ENCODE results near the gene UBA6. TPM values are rescaled to one million over a fixed set of nuclear protein-coding genes. Genes with fewer than 3 reads are reported as not detected.

The UBA6 gene
- total and polyA plus RNA-seq, 2 donors: 13.8 to 53.5 TPM

DNA sequence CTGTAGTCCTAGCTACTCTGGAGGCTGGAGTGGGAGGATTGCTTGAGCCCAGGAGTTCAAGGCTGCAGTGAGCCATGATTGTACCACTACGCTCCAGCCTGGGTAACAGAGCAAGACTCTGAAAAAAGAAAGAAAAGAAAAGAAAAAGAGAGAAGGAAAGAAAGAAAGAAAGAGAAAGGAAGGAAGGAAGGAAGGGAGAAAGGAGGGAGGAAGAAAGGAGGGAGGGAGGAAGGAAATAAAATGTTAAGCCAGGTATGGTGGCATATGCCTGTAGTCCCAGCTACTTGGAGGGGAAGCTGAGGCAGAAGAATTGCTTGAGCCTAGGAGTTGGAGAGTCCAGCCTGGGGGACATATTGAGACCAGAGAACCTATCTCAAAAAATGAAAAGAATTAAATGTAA, 130.4 kb downstream of the UBA6 start:
- DNase-seq (ENCODE audit: low read depth in 6 of 9, low spot score in 9 of 9): no peak
- no peaks in the 10 kb centered on the region for H3K36me3 ChIP-seq (ENCODE audit: control insufficient read depth in 2 of 2, insufficient read depth in 2 of 2, low read length in 1 of 2)
- WGBS: 100% methylated on average over 1 of the region's 1 CpG
- H3K4me3 ChIP-seq (ENCODE audit: low read length in 2 of 2): no peak overlapping the region
- H3K9me3 ChIP-seq (ENCODE audit: control insufficient read depth in 2 of 2, insufficient read depth in 1 of 2, low read length in 1 of 2): no peaks in the 10 kb centered on the region
- H3K4me1 ChIP-seq (ENCODE audit: control insufficient read depth in 2 of 2, insufficient read depth in 2 of 2, low read length in 2 of 2): peaks cover under 1 to 13% of the 10 kb centered on the region in 2 donors
- H3K27ac ChIP-seq (ENCODE audit: low read depth in 1 of 2, low read length in 1 of 2): no peak overlapping the region
- H3K27me3 ChIP-seq (ENCODE audit: control insufficient read depth in 2 of 2, insufficient read depth in 1 of 2, low read length in 1 of 2): no peaks in the 10 kb centered on the region

DNA sequence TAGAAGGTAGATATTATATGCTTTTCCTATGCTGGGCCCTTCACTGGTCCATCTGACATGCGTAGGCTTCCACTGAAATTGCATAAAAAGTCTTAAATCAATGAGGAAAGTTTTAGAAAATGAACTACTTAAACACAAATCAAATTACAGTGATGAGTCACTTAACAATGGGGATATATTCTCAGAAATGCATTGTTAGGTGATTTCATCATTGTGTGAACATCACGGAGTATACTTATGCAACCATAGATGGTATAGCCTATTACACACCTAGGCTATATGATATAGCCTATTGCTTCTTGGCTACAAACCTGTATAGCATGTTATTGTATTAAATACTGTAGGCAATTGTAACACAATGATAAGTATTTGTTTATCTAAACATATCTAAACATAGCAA, 132.1 kb downstream of the UBA6 start:
- peaks cover 0 to 7% of the 10 kb centered on the region in 2 donors for H3K4me1 ChIP-seq (ENCODE audit: control insufficient read depth in 2 of 2, insufficient read depth in 2 of 2, low read length in 2 of 2)
- H3K4me3 ChIP-seq (ENCODE audit: low read length in 2 of 2): no peak overlapping the region
- no peaks in the 10 kb centered on the region for H3K36me3 ChIP-seq (ENCODE audit: control insufficient read depth in 2 of 2, insufficient read depth in 2 of 2, low read length in 1 of 2)
- H3K27me3 ChIP-seq (ENCODE audit: control insufficient read depth in 2 of 2, insufficient read depth in 1 of 2, low read length in 1 of 2): no peaks in the 10 kb centered on the region
- DNase-seq (ENCODE audit: low read depth in 6 of 9, low spot score in 9 of 9): no peak
- no peaks in the 10 kb centered on the region for H3K9me3 ChIP-seq (ENCODE audit: control insufficient read depth in 2 of 2, insufficient read depth in 1 of 2, low read length in 1 of 2)
- H3K27ac ChIP-seq (ENCODE audit: low read depth in 1 of 2, low read length in 1 of 2): no peak overlapping the region
- WGBS: over 99% methylated on average over 2 of the region's 2 CpGs

DNA sequence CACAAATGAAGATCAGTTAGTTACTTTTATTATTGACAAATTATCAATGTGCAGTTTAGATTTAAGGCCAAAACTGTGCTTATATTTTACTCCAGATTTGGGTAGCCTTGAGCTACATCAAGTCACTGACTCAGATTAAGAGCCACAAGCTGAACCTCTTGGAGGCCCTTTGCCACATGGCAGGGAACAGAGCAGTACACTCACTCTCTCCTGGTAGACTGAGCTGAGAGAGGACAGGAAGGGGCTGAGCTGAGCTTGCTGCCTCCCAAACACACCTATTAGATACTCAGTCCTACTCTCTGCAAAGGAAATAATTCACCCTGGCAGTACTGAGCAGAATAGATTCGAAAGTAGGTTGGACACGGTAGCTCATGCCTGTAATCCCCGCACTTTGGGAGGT, 134.6 kb downstream of the UBA6 start:
- no peak overlapping the region for H3K27ac ChIP-seq (ENCODE audit: low read depth in 1 of 2, low read length in 1 of 2)
- 97% methylated on average over 3 of the region's 3 CpGs for WGBS
- no peaks in the 10 kb centered on the region for H3K27me3 ChIP-seq (ENCODE audit: control insufficient read depth in 2 of 2, insufficient read depth in 1 of 2, low read length in 1 of 2)
- H3K4me3 ChIP-seq (ENCODE audit: low read length in 2 of 2): no peak overlapping the region
- no peak for DNase-seq (ENCODE audit: low read depth in 6 of 9, low spot score in 9 of 9)
- H3K4me1 ChIP-seq (ENCODE audit: control insufficient read depth in 2 of 2, insufficient read depth in 2 of 2, low read length in 2 of 2): no peaks in the 10 kb centered on the region
- H3K9me3 ChIP-seq (ENCODE audit: control insufficient read depth in 2 of 2, insufficient read depth in 1 of 2, low read length in 1 of 2): no peaks in the 10 kb centered on the region
- H3K36me3 ChIP-seq (ENCODE audit: control insufficient read depth in 2 of 2, insufficient read depth in 2 of 2, low read length in 1 of 2): no peaks in the 10 kb centered on the region

DNA sequence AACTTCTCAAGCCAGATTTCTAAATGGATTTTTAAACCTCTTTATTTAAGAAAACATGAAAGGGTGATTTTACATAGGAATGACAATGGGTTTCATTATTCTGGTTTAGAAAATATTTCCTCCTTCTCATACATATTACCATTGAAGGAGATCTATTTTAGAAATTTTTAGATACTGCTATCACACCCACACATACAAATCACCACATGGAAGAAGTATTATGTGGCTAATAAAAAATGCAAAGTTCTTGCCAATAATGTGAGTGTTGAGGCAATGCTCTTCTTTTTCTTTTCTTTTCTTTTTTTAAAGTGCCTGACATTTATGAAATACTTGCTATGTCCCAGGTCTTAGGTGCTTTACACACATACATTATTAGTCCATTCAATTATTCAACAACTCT, 135.7 kb downstream of the UBA6 start:
- H3K9me3 ChIP-seq (ENCODE audit: control insufficient read depth in 2 of 2, insufficient read depth in 1 of 2, low read length in 1 of 2): no peaks in the 10 kb centered on the region
- DNase-seq (ENCODE audit: low read depth in 6 of 9, low spot score in 9 of 9): no peak
- H3K36me3 ChIP-seq (ENCODE audit: control insufficient read depth in 2 of 2, insufficient read depth in 2 of 2, low read length in 1 of 2): no peaks in the 10 kb centered on the region
- H3K27me3 ChIP-seq (ENCODE audit: control insufficient read depth in 2 of 2, insufficient read depth in 1 of 2, low read length in 1 of 2): no peaks in the 10 kb centered on the region
- H3K4me3 ChIP-seq (ENCODE audit: low read length in 2 of 2): no peak overlapping the region
- H3K4me1 ChIP-seq (ENCODE audit: control insufficient read depth in 2 of 2, insufficient read depth in 2 of 2, low read length in 2 of 2): peaks cover 0 to 4% of the 10 kb centered on the region in 2 donors
- H3K27ac ChIP-seq (ENCODE audit: low read depth in 1 of 2, low read length in 1 of 2): no peak overlapping the region

Other genes starting within 250 kb of the UBA6 start
- gene CENPC, start 155.7 kb downstream of the UBA6 start, total RNA-seq: 33.7 TPM
- gene CENPC, start 155.7 kb downstream of the UBA6 start, polyA plus RNA-seq: 10.7 TPM
- 17.3 TPM for gene STAP1, start 142.4 kb downstream of the UBA6 start, total RNA-seq
- gene STAP1, start 142.4 kb downstream of the UBA6 start, polyA plus RNA-seq: 11.1 TPM
- not detected for gene GNRHR, start 53.2 kb upstream of the UBA6 start, total RNA-seq
- not detected for gene GNRHR, start 53.2 kb upstream of the UBA6 start, polyA plus RNA-seq
- 0.05 TPM for gene TMPRSS11D, start 182.8 kb upstream of the UBA6 start, total RNA-seq
- 1.3 TPM for gene TMPRSS11D, start 182.8 kb upstream of the UBA6 start, polyA plus RNA-seq